ENCODE results near the gene MYO1D. TPM values are rescaled to one million over a fixed set of nuclear protein-coding genes. Genes with fewer than 3 reads are reported as not detected.
A peak's percentile ranks its signal among the peaks of the same experiment; 100 is the strongest.
"Not testable (repeated sequence)": the region's sequence is repeated elsewhere in the genome, so short reads cannot be mapped to it uniquely, and the experiment has no call there.

MYO1D gene
- total RNA-seq, 2 donors from 2014 or later: 238 to 382 TPM

GRCh38 chr17:32453370-32453769, 423.6 kb downstream of the MYO1D start:
- no peaks in the 10 kb centered on the region for H3K4me1 ChIP-seq
- no peak overlapping the region for H3K4me3 ChIP-seq
- intact Hi-C loops (cut with DNase I): no loop called here
- no peak overlapping the region for H3K9ac ChIP-seq (ENCODE audit: low read depth in 2 of 2, low read length in 2 of 2)
- no peaks in the 10 kb centered on the region for H3K27me3 ChIP-seq
- no peak for DNase-seq
- peaks cover 6% of the 10 kb centered on the region for H3K36me3 ChIP-seq
- H3K27ac ChIP-seq: no peak overlapping the region
- no peak for TF ChIP-seq CTCF (IDR thresholded peaks at IDR 0.05)
- H3K9me3 ChIP-seq: no peaks in the 10 kb centered on the region

GRCh38 chr17:32452281-32452680, 424.6 kb downstream of the MYO1D start:
- H3K9ac ChIP-seq (ENCODE audit: low read depth in 2 of 2, low read length in 2 of 2): no peak overlapping the region
- H3K36me3 ChIP-seq: peaks cover 6% of the 10 kb centered on the region
- no peak overlapping the region for H3K27ac ChIP-seq
- H3K9me3 ChIP-seq: no peaks in the 10 kb centered on the region
- intact Hi-C loops (cut with DNase I): no loop called here
- H3K4me3 ChIP-seq: no peak overlapping the region
- DNase-seq: no peak
- TF ChIP-seq CTCF (IDR thresholded peaks at IDR 0.05): no peak
- H3K4me1 ChIP-seq: no peaks in the 10 kb centered on the region
- no peaks in the 10 kb centered on the region for H3K27me3 ChIP-seq

- no peaks in the 10 kb centered on the region for H3K27me3 ChIP-seq
- no peak for DNase-seq
- H3K36me3 ChIP-seq: peaks cover 6% of the 10 kb centered on the region
- H3K4me1 ChIP-seq: peaks cover under 1% of the 10 kb centered on the region
- no peak overlapping the region for H3K9ac ChIP-seq (ENCODE audit: low read depth in 2 of 2, low read length in 2 of 2)
- no peak overlapping the region for H3K27ac ChIP-seq
- no peak for TF ChIP-seq CTCF (IDR thresholded peaks at IDR 0.05)
- intact Hi-C loops (cut with DNase I): no loop called here
- no peaks in the 10 kb centered on the region for H3K9me3 ChIP-seq
- H3K4me3 ChIP-seq: no peak overlapping the region
Observed at GRCh38 chr17:32451879-32452278, 425.0 kb downstream of the MYO1D start.

GRCh38 chr17:32450379-32450778, 426.5 kb downstream of the MYO1D start:
- H3K9me3 ChIP-seq; H3K9ac ChIP-seq (ENCODE audit: low read depth in 2 of 2, low read length in 2 of 2); H3K27me3 ChIP-seq; H3K36me3 ChIP-seq; intact Hi-C loops (cut with DNase I); H3K27ac ChIP-seq; H3K4me3 ChIP-seq: not testable (repeated sequence)
- peak; percentile 36 for DNase-seq
- H3K4me1 ChIP-seq: peaks cover 10% of the 10 kb centered on the region

GRCh38 chr17:32449963-32450362, 427.0 kb downstream of the MYO1D start:
- Histone ChIP-seq H3K36me3 (peaks cover 6% of the 10 kb centered on the region), H3K4me3 (no peak overlapping the region), H3K27me3 (no peaks in the 10 kb centered on the region), H3K9me3 (no peaks in the 10 kb centered on the region), H3K9ac (ENCODE audit: low read depth in 2 of 2, low read length in 2 of 2) (no peak overlapping the region), H3K4me1 (peaks cover 10% of the 10 kb centered on the region), H3K27ac (no peak overlapping the region)
- intact Hi-C loops (cut with DNase I): loop anchor here (10.0 kb wide), 1 partner anchor 105 kb away; the partner anchor contains the start of gene C17orf75
- DNase-seq: no peak
- TF ChIP-seq CTCF (IDR thresholded peaks at IDR 0.05): no peak

GRCh38 chr17:32446949-32447348, 430.0 kb downstream of the MYO1D start:
- intact Hi-C loops (cut with DNase I): loop anchor here (10.0 kb wide), 1 partner anchor 102 kb away; the partner anchor contains the start of gene C17orf75
- Histone ChIP-seq H3K9ac (ENCODE audit: low read depth in 2 of 2, low read length in 2 of 2) (no peak overlapping the region), H3K4me3 (no peak overlapping the region), H3K4me1 (peaks cover 10% of the 10 kb centered on the region), H3K27ac (no peak overlapping the region), H3K27me3 (no peaks in the 10 kb centered on the region), H3K9me3 (no peaks in the 10 kb centered on the region), H3K36me3 (no peaks in the 10 kb centered on the region)
- no peak for DNase-seq
- TF ChIP-seq CTCF (IDR thresholded peaks at IDR 0.05): no peak
